Right lobe of liver (tissue), 6 donors: Measurements from ENCODE around the gene SCRN1. TPM values are rescaled to one million over a fixed set of nuclear protein-coding genes. Genes with fewer than 3 reads are reported as not detected.

Experiments
- ATAC-seq, 4 donors: fragments of 200-7000 bp; cut with Tn5 transposase; one replicate each; pipeline ENCODE4 v1.9.1; 2020; ENCODE audit warnings: mild to moderate bottlenecking in 4 of 4, moderate library complexity in 4 of 4
- DNase-seq, 3 donors: peaks; one replicate each; pipeline ENCODE4 v3.0.0-alpha.2; 2020
- H3K27ac ChIP-seq, 3 donors: fragments of 200-600 bp; one replicate each; pipeline ENCODE4 v1.8.0; 2022
- H3K27me3 ChIP-seq, 2 donors: fragments of 200-600 bp; one replicate each; pipeline ENCODE4 v1.8.0; 2022
- H3K36me3 ChIP-seq, 4 donors: fragments of 200-600 bp; sonication (generic) in 1 of 4; one replicate each; pipeline versions ENCODE4 v1.5.1 to v1.8.0; 2017 to 2022; ENCODE audit warnings: control low read depth in 1 of 4
- H3K4me1 ChIP-seq, 4 donors: fragments of 200-600 bp; sonication (generic) in 1 of 4; one replicate each; pipeline versions ENCODE4 v1.5.1 to v1.8.0; 2017 to 2022; ENCODE audit warnings: control low read depth in 1 of 4
- H3K4me3 ChIP-seq, 3 donors: fragments of 200-600 bp; one replicate each; pipeline ENCODE4 v1.8.0; 2022
- H3K9me3 ChIP-seq, 4 donors: fragments of 200-600 bp; sonication (generic) in 1 of 4; one replicate each; pipeline versions ENCODE4 v1.5.1 to v1.8.0; 2017 to 2022; ENCODE audit warnings: control low read depth in 1 of 4
- POLR2A ChIP-seq: fragments of 450-650 bp; IDR thresholded peaks from one replicate; pipeline ENCODE4 v1.6.1; 2017; ENCODE audit warnings: antibody characterized with exemption, mild to moderate bottlenecking
- WGBS: methylation state at CpG from one replicate; pipeline ENCODE4 v1.1.6; 2018; ENCODE audit warnings: low coverage, low lambda C conversion rate; ENCODE audit not compliant: insufficient coverage; ENCODE audit errors: missing lambda C conversion rate; 5-methylcytosine and 5-hydroxymethylcytosine counted together
- intact Hi-C, 2 donors: fragments of 100-400 bp; cut with DNase I; formaldehyde crosslinking; loops; one replicate each; pipeline versions ENCODE4 v1.11.2 to v1.14.1; 2022
- total RNA-seq, 6 experiments: library from RNA; depleted of rRNA in 2 of 6; stranded (reverse); fragments of >200 nt in 2 of 6; fragmentation: NEBNext Ultra II Directional in 3 of 6; extraction: Animal tissue kit (Norgen Biotek cat#: 25700) in 3 of 6; gene quantifications; one replicate each; pipeline versions ENCODE4 v1.1.0 to v1.2.4, GENCODE V29; 2016 to 2023
- TF ChIP-seq, protein P1 (sequence below), 4 donors: fragments of 200-600 bp in 3 of 4; fragments of 450-650 bp in 1 of 4; IDR thresholded peaks; one replicate each; pipeline versions ENCODE4 v1.5.1 to v1.8.0; 2016 to 2022; ENCODE audit warnings: antibody characterized with exemption in 4 of 4, mild to moderate bottlenecking in 2 of 4
- donor health status: DM: no; HTN: yes; CAD: no.
- donor health status: DM: no; HTN: no; CAD: no.
- donor health status: DM: no; HTN: no; CAD: no.
- donor health status: DM: no; HTN: yes; CAD: no.
- donor health status: DM: no; HTN: yes; CAD: no.

Gene SCRN1
- total RNA-seq, 6 experiments from 2014 or later = 1.3 to 2.9 (median 2.0) TPM

DNA sequence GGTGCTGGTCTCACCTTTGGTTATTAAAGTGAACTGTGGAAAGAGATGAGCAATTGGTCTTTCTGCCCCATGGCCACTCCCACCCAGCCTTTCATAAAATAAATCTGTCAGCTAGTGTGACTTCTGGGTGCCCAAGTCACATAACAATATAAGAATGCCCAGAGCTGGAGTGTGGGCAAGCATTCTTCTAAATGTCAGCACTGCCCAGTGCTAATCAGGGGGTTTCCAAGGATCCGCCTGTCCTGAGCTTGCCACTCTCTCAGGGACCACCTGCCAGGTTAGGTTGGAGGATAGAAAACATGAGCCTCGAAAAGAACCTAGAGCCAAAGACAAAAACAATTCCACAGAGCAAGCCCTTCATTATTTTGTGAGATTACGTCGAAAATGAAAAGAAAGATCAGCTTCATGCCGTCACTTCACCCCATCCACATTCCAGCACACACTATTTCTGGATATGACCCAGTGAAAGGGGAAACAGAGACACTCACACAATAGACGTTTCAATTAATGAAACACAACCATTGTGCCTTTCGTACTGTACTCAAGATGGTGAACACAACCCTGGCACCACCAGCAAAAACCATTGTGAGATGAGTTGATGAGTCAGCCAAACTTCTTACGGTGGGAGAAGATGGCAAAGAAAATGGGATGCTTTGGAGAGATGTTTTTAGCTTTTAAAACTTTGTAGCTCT lies 30.8 kb downstream of the SCRN1 start:
- intact Hi-C loops = no loop called here
- Histone ChIP-seq H3K36me3 (no peaks in the 10 kb centered on the region), H3K4me1 (no peaks in the 10 kb centered on the region), H3K9me3 (no peaks in the 10 kb centered on the region), H3K27me3 (no peaks in the 10 kb centered on the region), H3K4me3 (no peak overlapping the region), H3K27ac (no peak overlapping the region)
- ATAC-seq (no peak), DNase-seq (no peak)
- TF ChIP-seq, protein P1, sequence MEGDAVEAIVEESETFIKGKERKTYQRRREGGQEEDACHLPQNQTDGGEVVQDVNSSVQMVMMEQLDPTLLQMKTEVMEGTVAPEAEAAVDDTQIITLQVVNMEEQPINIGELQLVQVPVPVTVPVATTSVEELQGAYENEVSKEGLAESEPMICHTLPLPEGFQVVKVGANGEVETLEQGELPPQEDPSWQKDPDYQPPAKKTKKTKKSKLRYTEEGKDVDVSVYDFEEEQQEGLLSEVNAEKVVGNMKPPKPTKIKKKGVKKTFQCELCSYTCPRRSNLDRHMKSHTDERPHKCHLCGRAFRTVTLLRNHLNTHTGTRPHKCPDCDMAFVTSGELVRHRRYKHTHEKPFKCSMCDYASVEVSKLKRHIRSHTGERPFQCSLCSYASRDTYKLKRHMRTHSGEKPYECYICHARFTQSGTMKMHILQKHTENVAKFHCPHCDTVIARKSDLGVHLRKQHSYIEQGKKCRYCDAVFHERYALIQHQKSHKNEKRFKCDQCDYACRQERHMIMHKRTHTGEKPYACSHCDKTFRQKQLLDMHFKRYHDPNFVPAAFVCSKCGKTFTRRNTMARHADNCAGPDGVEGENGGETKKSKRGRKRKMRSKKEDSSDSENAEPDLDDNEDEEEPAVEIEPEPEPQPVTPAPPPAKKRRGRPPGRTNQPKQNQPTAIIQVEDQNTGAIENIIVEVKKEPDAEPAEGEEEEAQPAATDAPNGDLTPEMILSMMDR (IDR thresholded peaks at IDR 0.05) = no peak
- no peak for TF ChIP-seq POLR2A
- 71% methylated on average over 8 of the region's 8 CpGs for WGBS

DNA sequence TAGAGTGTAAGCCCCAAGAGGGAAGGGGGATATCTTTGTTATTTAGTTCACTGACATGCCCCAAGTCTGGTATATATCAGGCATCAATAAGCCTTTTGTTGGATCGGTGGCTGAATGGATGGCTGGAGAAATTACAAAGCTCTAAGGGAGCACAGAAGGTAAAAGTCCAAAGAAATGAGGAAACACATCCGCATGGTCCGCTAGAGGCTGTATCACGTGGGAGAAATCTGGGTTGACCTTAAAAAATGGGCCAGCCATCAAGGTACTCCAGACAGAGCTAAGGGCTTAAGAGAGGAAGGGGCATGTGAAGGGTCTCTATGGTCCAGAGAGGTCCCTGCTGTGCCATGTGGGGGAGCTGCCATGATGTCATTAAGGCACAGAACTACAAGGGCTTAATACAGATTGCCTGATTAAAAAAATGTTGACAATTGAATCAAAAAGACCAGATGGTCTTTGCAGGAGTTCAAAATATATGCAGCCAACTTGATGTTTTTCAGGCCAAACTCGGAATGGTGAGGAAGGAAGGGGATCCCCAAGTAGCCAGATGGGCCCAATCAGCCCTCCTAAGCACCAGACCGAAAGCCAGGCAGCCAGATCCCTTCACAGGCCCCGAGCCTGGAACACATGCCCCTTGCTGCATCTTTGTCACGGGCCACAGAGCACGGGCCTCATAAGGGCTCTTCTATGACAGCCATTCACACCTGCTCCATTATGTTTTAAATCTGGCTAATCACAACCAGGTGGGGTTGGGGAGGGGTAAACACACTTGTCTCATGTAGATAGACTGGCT lies 31.9 kb downstream of the SCRN1 start:
- TF ChIP-seq POLR2A = no peak
- TF ChIP-seq, protein P1 (IDR thresholded peaks at IDR 0.05) = no peak
- intact Hi-C loops = no loop called here
- Histone ChIP-seq H3K4me3 (no peak overlapping the region), H3K27me3 (no peaks in the 10 kb centered on the region), H3K4me1 (no peaks in the 10 kb centered on the region), H3K9me3 (no peaks in the 10 kb centered on the region), H3K36me3 (no peaks in the 10 kb centered on the region), H3K27ac (no peak overlapping the region)
- 76% methylated on average over 7 of the region's 9 CpGs for WGBS
- DNase-seq (no peak), ATAC-seq (no peak)

- Histone ChIP-seq H3K27ac (no peak overlapping the region), H3K36me3 (no peaks in the 10 kb centered on the region), H3K9me3 (no peaks in the 10 kb centered on the region), H3K4me1 (no peaks in the 10 kb centered on the region), H3K4me3 (no peak overlapping the region), H3K27me3 (no peaks in the 10 kb centered on the region)
- intact Hi-C loops = no loop called here
- WGBS = 34% methylated on average over 3 of the region's 3 CpGs
- no peak for DNase-seq
- TF ChIP-seq, protein P1 (IDR thresholded peaks at IDR 0.05) = no peak
- no peak for TF ChIP-seq POLR2A
- no peak for ATAC-seq
These were observed 33.1 kb downstream of the SCRN1 start for GRCh38 chr7:29956487-29956836.

GRCh38 chr7:29955799-29956486 lies 33.7 kb downstream of the SCRN1 start:
- Histone ChIP-seq H3K9me3 (no peaks in the 10 kb centered on the region), H3K4me3 (no peak overlapping the region), H3K36me3 (no peaks in the 10 kb centered on the region), H3K27me3 (no peaks in the 10 kb centered on the region), H3K4me1 (no peaks in the 10 kb centered on the region), H3K27ac (no peak overlapping the region)
- no peak for DNase-seq
- intact Hi-C loops = no loop called here
- 39% methylated on average over 6 of the region's 8 CpGs for WGBS
- ATAC-seq = peak in 3 of 4 donors; percentile 17 to 48 (median 45)
- TF ChIP-seq, protein P1 (IDR thresholded peaks at IDR 0.05) = no peak
- TF ChIP-seq POLR2A = no peak
